Activated naive CD4-positive, alpha-beta T cell treated with anti-CD3 and anti-CD28 coated beads for 36 hours (primary cell): ENCODE results near the gene SHISA6. TPM values are rescaled to one million over a fixed set of nuclear protein-coding genes. Genes with fewer than 3 reads are reported as not detected.

Source experiments
- CTCF ChIA-PET: fragments of 350-600 bp; sonication (Branson Sonifier 250); formaldehyde crosslinking; loops from one replicate; lab custom pipeline; 2021; ENCODE audit warnings: antibody characterized with exemption; lab: Charles Lee
- DNase-seq: peaks from one replicate; pipeline ENCODE4 v3.0.0-alpha.2; 2020
- H3K27ac Mint-ChIP-seq: one replicate; pipeline ENCODE4 v1.8.0; 2021; ENCODE audit warnings: mild to moderate bottlenecking, mixed read lengths
- H3K27me3 Mint-ChIP-seq: one replicate; pipeline ENCODE4 v1.8.0; 2021; ENCODE audit warnings: low read depth, mixed read lengths
- H3K36me3 Mint-ChIP-seq: one replicate; pipeline ENCODE4 v1.8.0; 2021; ENCODE audit warnings: low read depth, mixed read lengths
- H3K4me1 Mint-ChIP-seq: one replicate; pipeline ENCODE4 v1.8.0; 2021; ENCODE audit warnings: low read depth, mixed read lengths
- H3K4me3 Mint-ChIP-seq: one replicate; pipeline ENCODE4 v1.8.0; 2021; ENCODE audit warnings: mild to moderate bottlenecking, moderate library complexity, mixed read lengths
- H3K9me3 Mint-ChIP-seq: one replicate; pipeline ENCODE4 v1.8.0; 2021; ENCODE audit warnings: mixed read lengths
- intact Hi-C: fragments of 100-400 bp; cut with micrococcal nuclease; formaldehyde crosslinking; loops from one replicate; pipeline ENCODE4 v1.15.1; 2023
- total RNA-seq, 2 experiments: library from RNA; stranded (reverse); gene quantifications; one replicate each; pipeline ENCODE4 v1.2.3, GENCODE V29; 2021

The SHISA6 gene
- total RNA-seq, 2 experiments from 2014 or later, result not detected

- CTCF ChIA-PET, result no interaction called here
- H3K4me1 Mint-ChIP-seq, result no peaks in the 10 kb centered on the region
- H3K27me3 Mint-ChIP-seq, result no peaks in the 10 kb centered on the region
- intact Hi-C loops, result no loop called here
- no peaks in the 10 kb centered on the region for H3K9me3 Mint-ChIP-seq
- no peaks in the 10 kb centered on the region for H3K36me3 Mint-ChIP-seq
- no peak for DNase-seq
- H3K4me3 Mint-ChIP-seq, result no peak overlapping the region
- no peak overlapping the region for H3K27ac Mint-ChIP-seq
These were observed 99.8 kb downstream of the SHISA6 start for GRCh38 chr17:11340803-11341202.

GRCh38 chr17:11342138-11342537 lies 101.1 kb downstream of the SHISA6 start:
- no peak for DNase-seq
- intact Hi-C loops, result no loop called here
- CTCF ChIA-PET, result no interaction called here
- Mint-ChIP-seq H3K36me3 (no peaks in the 10 kb centered on the region), H3K27me3 (no peaks in the 10 kb centered on the region), H3K4me1 (no peaks in the 10 kb centered on the region), H3K4me3 (no peak overlapping the region), H3K27ac (no peak overlapping the region), H3K9me3 (no peaks in the 10 kb centered on the region)

- Mint-ChIP-seq H3K27me3 (no peaks in the 10 kb centered on the region), H3K4me3 (no peak overlapping the region)
- intact Hi-C loops, result no loop called here
These were observed 108.1 kb downstream of the SHISA6 start for GRCh38 chr17:11349106-11349505.

GRCh38 chr17:11351479-11351878 lies 110.5 kb downstream of the SHISA6 start:
- no peaks in the 10 kb centered on the region for H3K9me3 Mint-ChIP-seq
- H3K27ac Mint-ChIP-seq, result no peak overlapping the region
- intact Hi-C loops, result no loop called here
- CTCF ChIA-PET, result no interaction called here
- no peaks in the 10 kb centered on the region for H3K27me3 Mint-ChIP-seq
- H3K4me1 Mint-ChIP-seq, result no peaks in the 10 kb centered on the region
- H3K4me3 Mint-ChIP-seq, result no peak overlapping the region
- H3K36me3 Mint-ChIP-seq, result no peaks in the 10 kb centered on the region
- DNase-seq, result no peak

More at GRCh38 chr17:11349106-11349505, 108.1 kb downstream of the SHISA6 start:
- Mint-ChIP-seq H3K4me1 (no peaks in the 10 kb centered on the region), H3K36me3 (no peaks in the 10 kb centered on the region), H3K27ac (no peak overlapping the region), H3K9me3 (no peaks in the 10 kb centered on the region)
- CTCF ChIA-PET, result no interaction called here
- DNase-seq, result no peak

- Mint-ChIP-seq H3K27me3 (no peaks in the 10 kb centered on the region), H3K9me3 (peaks cover 2% of the 10 kb centered on the region), H3K4me1 (no peaks in the 10 kb centered on the region), H3K4me3 (no peak overlapping the region), H3K36me3 (no peaks in the 10 kb centered on the region), H3K27ac (no peak overlapping the region)
- intact Hi-C loops, result no loop called here
- CTCF ChIA-PET, result no interaction called here
- no peak for DNase-seq
These were observed 112.6 kb downstream of the SHISA6 start for GRCh38 chr17:11353601-11354000.

- H3K36me3 Mint-ChIP-seq, result no peaks in the 10 kb centered on the region
- no peak overlapping the region for H3K27ac Mint-ChIP-seq
- intact Hi-C loops, result no loop called here
- no peaks in the 10 kb centered on the region for H3K27me3 Mint-ChIP-seq
- CTCF ChIA-PET, result no interaction called here
- no peak for DNase-seq
- H3K9me3 Mint-ChIP-seq, result peaks cover 2% of the 10 kb centered on the region
- H3K4me3 Mint-ChIP-seq, result no peak overlapping the region
- no peaks in the 10 kb centered on the region for H3K4me1 Mint-ChIP-seq
These were observed 115.4 kb downstream of the SHISA6 start for GRCh38 chr17:11356371-11356770.

GRCh38 chr17:11363565-11364117 lies 122.6 kb downstream of the SHISA6 start:
- intact Hi-C loops, result no loop called here
- no peak overlapping the region for H3K4me3 Mint-ChIP-seq
- no peak overlapping the region for H3K27ac Mint-ChIP-seq
- CTCF ChIA-PET, result no interaction called here
- H3K36me3 Mint-ChIP-seq, result no peaks in the 10 kb centered on the region
- no peak for DNase-seq
- no peaks in the 10 kb centered on the region for H3K4me1 Mint-ChIP-seq
- no peaks in the 10 kb centered on the region for H3K27me3 Mint-ChIP-seq
- H3K9me3 Mint-ChIP-seq, result no peaks in the 10 kb centered on the region

- no peaks in the 10 kb centered on the region for H3K4me1 Mint-ChIP-seq
- no peaks in the 10 kb centered on the region for H3K27me3 Mint-ChIP-seq
- intact Hi-C loops, result no loop called here
- H3K36me3 Mint-ChIP-seq, result no peaks in the 10 kb centered on the region
- H3K27ac Mint-ChIP-seq, result no peak overlapping the region
- no peaks in the 10 kb centered on the region for H3K9me3 Mint-ChIP-seq
- CTCF ChIA-PET, result no interaction called here
- H3K4me3 Mint-ChIP-seq, result no peak overlapping the region
- DNase-seq, result no peak
These were observed 125.3 kb downstream of the SHISA6 start for GRCh38 chr17:11366272-11366850.

- Mint-ChIP-seq H3K36me3 (no peaks in the 10 kb centered on the region), H3K4me1 (no peaks in the 10 kb centered on the region), H3K27me3 (no peaks in the 10 kb centered on the region), H3K27ac (no peak overlapping the region), H3K9me3 (no peaks in the 10 kb centered on the region), H3K4me3 (no peak overlapping the region)
- intact Hi-C loops, result no loop called here
- DNase-seq, result no peak
- CTCF ChIA-PET, result no interaction called here
These were observed 128.6 kb downstream of the SHISA6 start for GRCh38 chr17:11369575-11369974.

GRCh38 chr17:11372692-11373091 lies 131.7 kb downstream of the SHISA6 start:
- Mint-ChIP-seq H3K4me1 (no peaks in the 10 kb centered on the region), H3K9me3 (no peaks in the 10 kb centered on the region), H3K27me3 (no peaks in the 10 kb centered on the region), H3K4me3 (no peak overlapping the region), H3K27ac (no peak overlapping the region), H3K36me3 (no peaks in the 10 kb centered on the region)
- CTCF ChIA-PET, result no interaction called here
- no peak for DNase-seq
- intact Hi-C loops, result no loop called here

- H3K27ac Mint-ChIP-seq, result no peak overlapping the region
These were observed 137.5 kb downstream of the SHISA6 start for GRCh38 chr17:11378506-11378905.

GRCh38 chr17:11380761-11381160 lies 139.7 kb downstream of the SHISA6 start:
- Mint-ChIP-seq H3K36me3 (no peaks in the 10 kb centered on the region), H3K27me3 (no peaks in the 10 kb centered on the region), H3K27ac (no peak overlapping the region), H3K9me3 (peaks cover under 1% of the 10 kb centered on the region), H3K4me3 (no peak overlapping the region), H3K4me1 (no peaks in the 10 kb centered on the region)
- DNase-seq, result no peak
- CTCF ChIA-PET, result no interaction called here
- intact Hi-C loops, result no loop called here

More at GRCh38 chr17:11378506-11378905, 137.5 kb downstream of the SHISA6 start:
- H3K36me3 Mint-ChIP-seq, result no peaks in the 10 kb centered on the region
- CTCF ChIA-PET, result no interaction called here
- no peak overlapping the region for H3K4me3 Mint-ChIP-seq
- no peak for DNase-seq
- H3K27me3 Mint-ChIP-seq, result no peaks in the 10 kb centered on the region
- no peaks in the 10 kb centered on the region for H3K4me1 Mint-ChIP-seq
- H3K9me3 Mint-ChIP-seq, result no peaks in the 10 kb centered on the region
- intact Hi-C loops, result no loop called here

- CTCF ChIA-PET, result no interaction called here
- Mint-ChIP-seq H3K36me3 (no peaks in the 10 kb centered on the region), H3K27me3 (no peaks in the 10 kb centered on the region), H3K4me3 (no peak overlapping the region), H3K4me1 (no peaks in the 10 kb centered on the region), H3K9me3 (peaks cover 2% of the 10 kb centered on the region), H3K27ac (no peak overlapping the region)
- DNase-seq, result no peak
- intact Hi-C loops, result no loop called here
These were observed 142.1 kb downstream of the SHISA6 start for GRCh38 chr17:11383157-11383556.
